GM19238 (cell line): ENCODE results near the gene CC2D1B.

Experiments
- DNase-seq: peaks from one replicate; pipeline ENCODE4 v3.0.0; 2011; ENCODE audit warnings: low spot score; ENCODE audit not compliant: insufficient read length

The CC2D1B gene

GRCh38 chr1:52360595-52360968 is 5.4 kb downstream of the CC2D1B start:
- no peak for DNase-seq

- DNase-seq, result no peak
Observed at GRCh38 chr1:52359676-52360594, 6.1 kb downstream of the CC2D1B start.

- no peak for DNase-seq
Observed at GRCh38 chr1:52358851-52359497, 7.0 kb downstream of the CC2D1B start.

GRCh38 chr1:52357397-52357796 is 8.6 kb downstream of the CC2D1B start:
- DNase-seq, result no peak

GRCh38 chr1:52356818-52357355 is 9.1 kb downstream of the CC2D1B start:
- no peak for DNase-seq

- DNase-seq, result no peak
Observed at GRCh38 chr1:52355847-52356505, 10.0 kb downstream of the CC2D1B start.

GRCh38 chr1:52355436-52355835 is 10.6 kb downstream of the CC2D1B start:
- DNase-seq, result no peak

GRCh38 chr1:52352690-52353089 is 13.3 kb downstream of the CC2D1B start:
- no peak for DNase-seq

GRCh38 chr1:52348704-52349300 is 17.2 kb downstream of the CC2D1B start:
- DNase-seq, result no peak

- no peak for DNase-seq
Observed at GRCh38 chr1:52346653-52347052, 19.4 kb downstream of the CC2D1B start.

GRCh38 chr1:52345252-52345651 is 20.8 kb downstream of the CC2D1B start:
- DNase-seq, result no peak

- no peak for DNase-seq
Observed at GRCh38 chr1:52343979-52344378, 22.0 kb downstream of the CC2D1B start.

- no peak for DNase-seq
Observed at GRCh38 chr1:52341655-52342260, 24.2 kb downstream of the CC2D1B start.

- DNase-seq, result no peak
Observed at GRCh38 chr1:52337439-52337838, 28.6 kb downstream of the CC2D1B start.

GRCh38 chr1:52334906-52335528 is 31.0 kb downstream of the CC2D1B start:
- no peak for DNase-seq

- no peak for DNase-seq
Observed at GRCh38 chr1:52332411-52332810, 33.6 kb downstream of the CC2D1B start.

GRCh38 chr1:52328615-52329014 is 37.4 kb downstream of the CC2D1B start:
- DNase-seq, result no peak

- DNase-seq, result no peak
Observed at GRCh38 chr1:52325786-52326185, 40.2 kb downstream of the CC2D1B start.

- DNase-seq, result no peak
Observed at GRCh38 chr1:52323731-52324130, 42.3 kb downstream of the CC2D1B start.

GRCh38 chr1:52321061-52321460 is 44.9 kb downstream of the CC2D1B start:
- DNase-seq, result no peak
